DMS153 treated with DMSO at 0.1 percent for 48 hours (cell line): Measurements from ENCODE around the gene SLC6A15.

Source experiments
- DNase-seq: peaks from one replicate; lab custom pipeline; 2025; ENCODE audit not compliant: unreplicated experiment; lab: John Stamatoyannopoulos, UW

The SLC6A15 gene

GRCh38 chr12:84875241-84875640, 37.4 kb downstream of the SLC6A15 start:
- no peak for DNase-seq

- DNase-seq, result no peak
Observed at GRCh38 chr12:84874825-84875139, 37.8 kb downstream of the SLC6A15 start.

GRCh38 chr12:84874125-84874824, 38.3 kb downstream of the SLC6A15 start:
- peak; percentile 68 for DNase-seq

- no peak for DNase-seq
Observed at GRCh38 chr12:84862186-84862585, 50.4 kb downstream of the SLC6A15 start.

GRCh38 chr12:84860718-84861117, 51.9 kb downstream of the SLC6A15 start:
- DNase-seq, result no peak

GRCh38 chr12:84858796-84859195, 53.8 kb downstream of the SLC6A15 start:
- DNase-seq, result no peak

GRCh38 chr12:84857525-84858208, 54.9 kb downstream of the SLC6A15 start:
- no peak for DNase-seq

GRCh38 chr12:84856156-84856900, 56.3 kb downstream of the SLC6A15 start:
- no peak for DNase-seq

- DNase-seq, result no peak
Observed at GRCh38 chr12:84843593-84844144, 68.9 kb downstream of the SLC6A15 start.

- DNase-seq, result peak; percentile 45
Observed at GRCh38 chr12:84842406-84843013, 70.1 kb downstream of the SLC6A15 start.

- no peak for DNase-seq
Observed at GRCh38 chr12:84841591-84841990, 71.0 kb downstream of the SLC6A15 start.

GRCh38 chr12:84840356-84840755, 72.2 kb downstream of the SLC6A15 start:
- DNase-seq, result no peak

- DNase-seq, result no peak
Observed at GRCh38 chr12:84826925-84827324, 85.7 kb downstream of the SLC6A15 start.

- DNase-seq, result no peak
Observed at GRCh38 chr12:84825149-84825548, 87.5 kb downstream of the SLC6A15 start.

GRCh38 chr12:84822525-84822924, 90.1 kb downstream of the SLC6A15 start:
- DNase-seq, result no peak

GRCh38 chr12:84816916-84817695, 95.5 kb downstream of the SLC6A15 start:
- no peak for DNase-seq

- no peak for DNase-seq
Observed at GRCh38 chr12:84814664-84815245, 97.8 kb downstream of the SLC6A15 start.

GRCh38 chr12:84813780-84814663, 98.6 kb downstream of the SLC6A15 start:
- DNase-seq, result no peak

- DNase-seq, result no peak
Observed at GRCh38 chr12:84811291-84811690, 101.3 kb downstream of the SLC6A15 start.
